Left lobe of liver (tissue), 2 donors: Measurements from ENCODE around the gene AIF1. TPM values are rescaled to one million over a fixed set of nuclear protein-coding genes. Genes with fewer than 3 reads are reported as not detected.

Experiments
- ATAC-seq: fragments of 200-7000 bp; cut with Tn5 transposase; one replicate; pipeline ENCODE4 v1.9.1; 2020; ENCODE audit warnings: mild to moderate bottlenecking, moderate library complexity
- DNase-seq: peaks from one replicate; pipeline ENCODE4 v3.0.0-alpha.2; 2020; ENCODE audit warnings: low spot score
- total RNA-seq: library from RNA; stranded (reverse); gene quantifications from one replicate; pipeline ENCODE4 v1.2.1, GENCODE V29; 2021
- donor health status: DM: no; HTN: no; CAD: no; lungs with moderate emphysema.
- donor health status: DM: no; HTN: yes; CAD: no.

AIF1 gene
- total RNA-seq, 1 donor from 2014 or later = 7.2 TPM

GRCh38 chr6:31661262-31662123 lies 46.5 kb downstream of the AIF1 start:
- DNase-seq (no peak), ATAC-seq (no peak)

GRCh38 chr6:31662124-31662723 lies 47.2 kb downstream of the AIF1 start:
- no peak for ATAC-seq
- DNase-seq = no peak

- DNase-seq = no peak
- ATAC-seq = no peak
These were observed 48.3 kb downstream of the AIF1 start for GRCh38 chr6:31663126-31663960.

GRCh38 chr6:31663961-31664789 lies 49.1 kb downstream of the AIF1 start:
- ATAC-seq = no peak
- DNase-seq = no peak

GRCh38 chr6:31664790-31665500 lies 49.9 kb downstream of the AIF1 start, which contains the start of gene GPANK1:
Gene GPANK1 (minus strand): TSS chr6:31664997. CDS start chr6:31664478, 519 bp downstream.
- DNase-seq (peak; percentile 93), ATAC-seq (peak; percentile 67)

- DNase-seq = peak; percentile 98
- ATAC-seq = peak; percentile 90
These were observed 50.7 kb downstream of the AIF1 start, which contains the start of gene CSNK2B for GRCh38 chr6:31665501-31666336. Gene CSNK2B (plus strand): TSS chr6:31666080. CDS start chr6:31666832, 752 bp downstream.

GRCh38 chr6:31666337-31666965 lies 51.4 kb downstream of the AIF1 start:
- DNase-seq (no peak), ATAC-seq (no peak)

Other genes starting within 250 kb of the AIF1 start
- gene MICA, start 211.6 kb upstream of the AIF1 start, total RNA-seq = 6.3 TPM
- gene MICB, start 117.1 kb upstream of the AIF1 start, total RNA-seq = 0.78 TPM
- not detected for gene MCCD1, start 86.3 kb upstream of the AIF1 start, total RNA-seq
- 126 TPM for gene DDX39B, start 73.2 kb upstream of the AIF1 start, total RNA-seq
- gene ATP6V1G2, start 68.6 kb upstream of the AIF1 start, total RNA-seq = not detected
- gene NFKBIL1, start 67.6 kb upstream of the AIF1 start, total RNA-seq = 9.4 TPM
- 0.93 TPM for gene LTA, start 42.9 kb upstream of the AIF1 start, total RNA-seq
- gene TNF, start 39.7 kb upstream of the AIF1 start, total RNA-seq = 0.68 TPM
- 1.7 TPM for gene LTB, start 32.8 kb upstream of the AIF1 start, total RNA-seq
- gene LST1, start 29.0 kb upstream of the AIF1 start, total RNA-seq = 10.2 TPM
- not detected for gene NCR3, start 22.2 kb upstream of the AIF1 start, total RNA-seq
- 47.3 TPM for gene PRRC2A, start 5.5 kb downstream of the AIF1 start, total RNA-seq
- gene BAG6, start 37.4 kb downstream of the AIF1 start, total RNA-seq = 141 TPM
- 97.1 TPM for gene APOM, start 40.7 kb downstream of the AIF1 start, total RNA-seq
- 7.9 TPM for gene C6orf47, start 45.5 kb downstream of the AIF1 start, total RNA-seq
- gene GPANK1, start 49.8 kb downstream of the AIF1 start, total RNA-seq = 7.7 TPM
- gene CSNK2B, start 50.8 kb downstream of the AIF1 start, total RNA-seq = 45.8 TPM
- gene LY6G5B, start 54.7 kb downstream of the AIF1 start, total RNA-seq = 4.0 TPM
- gene LY6G5C, start 65.8 kb downstream of the AIF1 start, total RNA-seq = 0.88 TPM
- gene ABHD16A, start 88.1 kb downstream of the AIF1 start, total RNA-seq = 35.1 TPM
- gene LY6G6F, start 91.6 kb downstream of the AIF1 start, total RNA-seq = not detected
- gene LY6G6D, start 100.1 kb downstream of the AIF1 start, total RNA-seq = not detected
- not detected for gene LY6G6C, start 106.5 kb downstream of the AIF1 start, total RNA-seq
- 0.33 TPM for gene MPIG6B, start 108.1 kb downstream of the AIF1 start, total RNA-seq
- 22.2 TPM for gene DDAH2, start 114.1 kb downstream of the AIF1 start, total RNA-seq
- 37.7 TPM for gene CLIC1, start 121.3 kb downstream of the AIF1 start, total RNA-seq
- gene MSH5, start 124.8 kb downstream of the AIF1 start, total RNA-seq = 5.2 TPM
- gene SAPCD1, start 147.4 kb downstream of the AIF1 start, total RNA-seq = 0.73 TPM
- 2.3 TPM for gene VWA7, start 162.1 kb downstream of the AIF1 start, total RNA-seq
- gene VARS1, start 180.5 kb downstream of the AIF1 start, total RNA-seq = 52.6 TPM
- 9.8 TPM for gene LSM2, start 191.7 kb downstream of the AIF1 start, total RNA-seq
- gene HSPA1L, start 200.0 kb downstream of the AIF1 start, total RNA-seq = 0.60 TPM
- gene HSPA1A, start 200.3 kb downstream of the AIF1 start, total RNA-seq = 89.1 TPM
- 50.8 TPM for gene HSPA1B, start 212.5 kb downstream of the AIF1 start, total RNA-seq
- gene NEU1, start 247.6 kb downstream of the AIF1 start, total RNA-seq = 20.1 TPM